Loucy (cell line): ENCODE data around the gene KCNV2.

Source experiments
- CTCF ChIP-seq: fragments of 200-600 bp; sonication (generic); conservative IDR thresholded peaks from 2 replicates; pipeline ENCODE4 v1.5.1; 2014; ENCODE audit warnings: mild to moderate bottlenecking, antibody characterized with exemption, low read length
- EZH2phosphoT487 ChIP-seq: fragments of 200-600 bp; IDR thresholded peaks from 2 replicates; pipeline ENCODE4 v1.6.1; 2018; ENCODE audit warnings: antibody characterized with exemption, mild to moderate bottlenecking, moderate library complexity, borderline replicate concordance

GRCh38 chr9:2742214-2742613 lies 24.9 kb downstream of the KCNV2 start:
- no peak for TF ChIP-seq CTCF
- no peak for TF ChIP-seq EZH2phosphoT487
